Panc1 (cell line): Measurements from ENCODE around the gene CDK14. TPM values are rescaled to one million over a fixed set of nuclear protein-coding genes. Genes with fewer than 3 reads are reported as not detected.

ENCODE experiments used
- ATAC-seq: fragments of 200-7000 bp; cut with Tn5 transposase; 2 replicates; pipeline ENCODE4 v1.9.1; 2020; ENCODE audit warnings: mild to moderate bottlenecking, moderate library complexity
- BruUV-seq: library from RNA; stranded (reverse); fragments of 400-500 nt; replicated peaks from 2 replicates; lab custom pipeline; 2021; lab: Mats Ljungman, UMichigan
- CTCF ChIA-PET: fragments of 300-600 bp; sonication (Branson Sonifier 250); formaldehyde crosslinking; loops from one replicate; lab custom pipeline; 2022; ENCODE audit warnings: antibody characterized with exemption; lab: Charles Lee
- POLR2A ChIA-PET: fragments of 300-600 bp; sonication (Branson Sonifier 250); formaldehyde crosslinking; loops from one replicate; lab custom pipeline; 2022; ENCODE audit warnings: antibody characterized with exemption; lab: Charles Lee
- DNase-seq: peaks from one replicate; pipeline ENCODE4 v3.0.0-alpha.2; 2010; ENCODE audit warnings: low read depth, low spot score
- H3K27ac ChIP-seq: 2 replicates; pipeline ENCODE4 v1.5.1; 2011; ENCODE audit warnings: mild to moderate bottlenecking, low read length, inconsistent platforms
- H3K27me3 ChIP-seq: fragments of 200-500 bp; sonication (Bioruptor generic); 2 replicates; pipeline ENCODE4 v1.6.0; 2014; ENCODE audit warnings: low read length, inconsistent platforms; ENCODE audit not compliant: control insufficient read depth, insufficient read depth
- H3K36me3 ChIP-seq: fragments of 200-500 bp; sonication (Bioruptor generic); 2 replicates; pipeline ENCODE4 v1.5.1; 2014; ENCODE audit warnings: inconsistent platforms, mild to moderate bottlenecking, low read length, moderate library complexity; ENCODE audit not compliant: control insufficient read depth, insufficient read depth
- H3K4me1 ChIP-seq: 2 replicates; pipeline ENCODE4 v1.5.1; 2011; ENCODE audit warnings: inconsistent platforms, mild to moderate bottlenecking, low read length, moderate library complexity; ENCODE audit not compliant: control insufficient read depth, insufficient read depth
- H3K4me3 ChIP-seq, 2 experiments: 2 replicates each; pipeline ENCODE4 v1.5.1; 2011 to 2012; ENCODE audit warnings: low read depth in 2 of 2, low read length in 2 of 2, mild to moderate bottlenecking in 2 of 2, inconsistent platforms in 1 of 2, moderate library complexity in 1 of 2
- H3K9me3 ChIP-seq: fragments of 200-500 bp; sonication (Bioruptor generic); 2 replicates; pipeline ENCODE4 v1.5.1; 2014; ENCODE audit warnings: low read depth, mild to moderate bottlenecking, inconsistent platforms, low read length, moderate library complexity; ENCODE audit not compliant: control insufficient read depth, insufficient read depth
- POLR2AphosphoS5 ChIP-seq: IDR thresholded peaks from 2 replicates; pipeline ENCODE4 v1.6.1; 2012; ENCODE audit warnings: mild to moderate bottlenecking, low read depth, low read length, moderate library complexity
- SIN3A ChIP-seq: IDR thresholded peaks from 2 replicates; pipeline ENCODE4 v1.6.1; 2012; ENCODE audit warnings: low read depth, mild to moderate bottlenecking, low read length, moderate library complexity, borderline replicate concordance; ENCODE audit not compliant: insufficient read depth
- TCF7L2 ChIP-seq: IDR thresholded peaks from 2 replicates; pipeline ENCODE4 v1.6.1; 2011; ENCODE audit warnings: mild to moderate bottlenecking, low read depth, low read length, inconsistent platforms
- in situ Hi-C: cut with HindIII; loops from 2 replicates; pipeline ENCODE4 v1.10.0; 2016; ENCODE audit warnings: low sequenced_read_pairs, low pct_unique_long_range_greater_than_20kb
- intact Hi-C: fragments of 100-400 bp; cut with micrococcal nuclease; formaldehyde crosslinking; loops from one replicate; pipeline ENCODE4 v1.10.0; 2022; ENCODE audit not compliant: unreplicated experiment
- total RNA-seq: library from RNA; stranded (reverse); gene quantifications from one replicate; pipeline ENCODE4 v1.2.1, GENCODE V29; 2021; ENCODE audit not compliant: unreplicated experiment
- TF ChIP-seq, protein P1 (sequence below): fragments of 450-650 bp; IDR thresholded peaks from 2 replicates; pipeline ENCODE4 v1.5.1; 2017; ENCODE audit warnings: mild to moderate bottlenecking
- TF ChIP-seq, protein P2 (sequence below), 2 experiments: IDR thresholded peaks; 2 replicates each; pipeline ENCODE4 v1.6.1; 2011 to 2012; ENCODE audit warnings: low read depth in 2 of 2, control low read depth in 1 of 2, low read length in 1 of 2, mild to moderate bottlenecking in 1 of 2, moderate library complexity in 1 of 2; ENCODE audit not compliant: insufficient read depth in 1 of 2

The CDK14 gene
- total RNA-seq, 1 experiment from 2014 or later = 3.0 TPM

DNA sequence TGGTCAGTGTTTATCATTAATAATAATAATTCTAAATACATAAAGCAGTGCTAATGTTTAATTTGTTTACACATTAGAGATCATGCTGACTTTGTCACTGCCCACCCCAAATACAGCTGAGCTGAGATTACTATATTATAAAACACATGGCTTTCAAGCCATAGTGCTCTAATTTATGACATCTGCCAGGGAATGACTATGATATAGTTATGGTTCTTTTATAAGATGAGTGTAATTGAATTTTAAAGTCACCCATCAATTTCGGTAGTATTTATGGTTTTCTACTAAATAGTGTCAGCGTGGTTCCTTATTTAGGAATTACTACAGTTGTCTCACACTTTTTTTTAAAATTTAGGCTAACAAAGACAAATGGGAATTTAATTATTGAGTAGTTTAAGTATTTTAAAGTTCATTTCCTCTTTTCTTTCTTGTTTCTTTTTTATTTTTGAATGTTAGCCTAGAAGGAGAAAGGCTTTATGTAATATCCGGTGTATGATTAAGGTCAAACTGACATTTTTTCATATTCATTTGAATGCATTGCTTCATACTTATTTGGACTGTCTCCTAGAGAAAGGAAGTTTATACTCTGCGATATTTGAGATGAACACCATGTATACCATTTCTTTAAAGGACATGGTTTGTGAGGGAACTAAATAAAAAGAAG lies 3.9 kb downstream of the CDK14 start:
- Histone ChIP-seq H3K4me3 (no peak overlapping the region), H3K36me3 (no peaks in the 10 kb centered on the region), H3K27ac (no peak overlapping the region), H3K9me3 (no peaks in the 10 kb centered on the region), H3K27me3 (peaks cover 14% of the 10 kb centered on the region), H3K4me1 (peaks cover 6% of the 10 kb centered on the region)
- intact Hi-C loops (no loop called here), in situ Hi-C loops (no loop called here)
- no peak for DNase-seq
- ChIA-PET CTCF (no interaction called here), POLR2A (no interaction called here)
- BruUV-seq = no TSS peak
- ATAC-seq = no peak
- TF ChIP-seq TCF7L2 = no peak
- no peak for TF ChIP-seq SIN3A
- TF ChIP-seq, protein P1, sequence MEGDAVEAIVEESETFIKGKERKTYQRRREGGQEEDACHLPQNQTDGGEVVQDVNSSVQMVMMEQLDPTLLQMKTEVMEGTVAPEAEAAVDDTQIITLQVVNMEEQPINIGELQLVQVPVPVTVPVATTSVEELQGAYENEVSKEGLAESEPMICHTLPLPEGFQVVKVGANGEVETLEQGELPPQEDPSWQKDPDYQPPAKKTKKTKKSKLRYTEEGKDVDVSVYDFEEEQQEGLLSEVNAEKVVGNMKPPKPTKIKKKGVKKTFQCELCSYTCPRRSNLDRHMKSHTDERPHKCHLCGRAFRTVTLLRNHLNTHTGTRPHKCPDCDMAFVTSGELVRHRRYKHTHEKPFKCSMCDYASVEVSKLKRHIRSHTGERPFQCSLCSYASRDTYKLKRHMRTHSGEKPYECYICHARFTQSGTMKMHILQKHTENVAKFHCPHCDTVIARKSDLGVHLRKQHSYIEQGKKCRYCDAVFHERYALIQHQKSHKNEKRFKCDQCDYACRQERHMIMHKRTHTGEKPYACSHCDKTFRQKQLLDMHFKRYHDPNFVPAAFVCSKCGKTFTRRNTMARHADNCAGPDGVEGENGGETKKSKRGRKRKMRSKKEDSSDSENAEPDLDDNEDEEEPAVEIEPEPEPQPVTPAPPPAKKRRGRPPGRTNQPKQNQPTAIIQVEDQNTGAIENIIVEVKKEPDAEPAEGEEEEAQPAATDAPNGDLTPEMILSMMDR = no peak
- TF ChIP-seq, protein P2, sequence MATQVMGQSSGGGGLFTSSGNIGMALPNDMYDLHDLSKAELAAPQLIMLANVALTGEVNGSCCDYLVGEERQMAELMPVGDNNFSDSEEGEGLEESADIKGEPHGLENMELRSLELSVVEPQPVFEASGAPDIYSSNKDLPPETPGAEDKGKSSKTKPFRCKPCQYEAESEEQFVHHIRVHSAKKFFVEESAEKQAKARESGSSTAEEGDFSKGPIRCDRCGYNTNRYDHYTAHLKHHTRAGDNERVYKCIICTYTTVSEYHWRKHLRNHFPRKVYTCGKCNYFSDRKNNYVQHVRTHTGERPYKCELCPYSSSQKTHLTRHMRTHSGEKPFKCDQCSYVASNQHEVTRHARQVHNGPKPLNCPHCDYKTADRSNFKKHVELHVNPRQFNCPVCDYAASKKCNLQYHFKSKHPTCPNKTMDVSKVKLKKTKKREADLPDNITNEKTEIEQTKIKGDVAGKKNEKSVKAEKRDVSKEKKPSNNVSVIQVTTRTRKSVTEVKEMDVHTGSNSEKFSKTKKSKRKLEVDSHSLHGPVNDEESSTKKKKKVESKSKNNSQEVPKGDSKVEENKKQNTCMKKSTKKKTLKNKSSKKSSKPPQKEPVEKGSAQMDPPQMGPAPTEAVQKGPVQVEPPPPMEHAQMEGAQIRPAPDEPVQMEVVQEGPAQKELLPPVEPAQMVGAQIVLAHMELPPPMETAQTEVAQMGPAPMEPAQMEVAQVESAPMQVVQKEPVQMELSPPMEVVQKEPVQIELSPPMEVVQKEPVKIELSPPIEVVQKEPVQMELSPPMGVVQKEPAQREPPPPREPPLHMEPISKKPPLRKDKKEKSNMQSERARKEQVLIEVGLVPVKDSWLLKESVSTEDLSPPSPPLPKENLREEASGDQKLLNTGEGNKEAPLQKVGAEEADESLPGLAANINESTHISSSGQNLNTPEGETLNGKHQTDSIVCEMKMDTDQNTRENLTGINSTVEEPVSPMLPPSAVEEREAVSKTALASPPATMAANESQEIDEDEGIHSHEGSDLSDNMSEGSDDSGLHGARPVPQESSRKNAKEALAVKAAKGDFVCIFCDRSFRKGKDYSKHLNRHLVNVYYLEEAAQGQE (IDR thresholded peaks at IDR 0.05; ENCODE audit: insufficient read depth in 1 of 2, low read depth in 2 of 2, low read length in 1 of 2) = no peak
- no peak for TF ChIP-seq POLR2AphosphoS5

DNA sequence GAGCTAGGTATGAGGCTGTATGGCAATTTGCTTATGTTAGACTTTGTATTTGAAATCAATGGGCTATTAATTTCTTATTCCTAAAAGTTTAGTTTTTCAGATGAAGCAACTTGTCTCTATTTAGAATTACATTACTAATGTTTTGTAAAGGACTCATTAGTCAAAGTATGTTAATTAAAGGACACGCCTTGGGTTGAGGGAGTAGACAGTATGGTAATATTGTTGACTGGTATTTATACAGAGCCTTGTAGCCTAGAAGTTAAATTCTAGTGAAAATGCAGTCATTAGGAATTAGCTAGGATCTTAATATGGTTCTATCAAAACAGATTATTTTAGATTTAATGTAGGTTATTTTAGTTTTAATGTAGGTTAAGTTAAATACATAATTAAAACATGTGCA lies 6.2 kb downstream of the CDK14 start:
- Histone ChIP-seq H3K36me3 (no peaks in the 10 kb centered on the region), H3K27ac (no peak overlapping the region), H3K4me3 (no peak overlapping the region), H3K4me1 (peaks cover under 1% of the 10 kb centered on the region; the same call in 1 of the 2 replicates), H3K9me3 (no peaks in the 10 kb centered on the region), H3K27me3 (peaks cover 9% of the 10 kb centered on the region)
- ATAC-seq (no peak), DNase-seq (no peak)
- TF ChIP-seq TCF7L2 = no peak
- TF ChIP-seq, protein P2 (IDR thresholded peaks at IDR 0.05; ENCODE audit: insufficient read depth in 1 of 2, low read depth in 2 of 2, low read length in 1 of 2) = no peak
- TF ChIP-seq SIN3A = no peak
- TF ChIP-seq, protein P1 = no peak
- TF ChIP-seq POLR2AphosphoS5 = no peak
- ChIA-PET POLR2A (no interaction called here), CTCF (no interaction called here)
- intact Hi-C loops = no loop called here
- in situ Hi-C loops = no loop called here
- no TSS peak for BruUV-seq
